Type B pancreatic cell (in vitro differentiated cells): ENCODE data around the gene DDHD1. TPM values are rescaled to one million over a fixed set of nuclear protein-coding genes. Genes with fewer than 3 reads are reported as not detected.

Experiments
- DNase-seq: peaks from one replicate; pipeline ENCODE4 v3.0.0; 2021; ENCODE audit warnings: mixed read lengths; ENCODE audit not compliant: unreplicated experiment; ENCODE audit errors: extremely low spot score
- H3K27ac Mint-ChIP-seq: 2 replicates; pipeline ENCODE4 v1.8.0; 2021; ENCODE audit warnings: mild to moderate bottlenecking, mixed read lengths
- H3K27me3 Mint-ChIP-seq: 2 replicates; pipeline ENCODE4 v1.8.0; 2021; ENCODE audit warnings: mixed read lengths
- H3K36me3 Mint-ChIP-seq: 2 replicates; pipeline ENCODE4 v1.8.0; 2021; ENCODE audit warnings: mixed read lengths
- H3K4me1 Mint-ChIP-seq: one replicate; pipeline ENCODE4 v1.8.0; 2021; ENCODE audit warnings: mixed read lengths; ENCODE audit not compliant: unreplicated experiment
- H3K4me3 Mint-ChIP-seq: 2 replicates; pipeline ENCODE4 v1.8.0; 2021; ENCODE audit warnings: mild to moderate bottlenecking, mixed read lengths
- H3K9me3 Mint-ChIP-seq: 2 replicates; pipeline ENCODE4 v1.8.0; 2021; ENCODE audit warnings: mixed read lengths
- total RNA-seq: library from RNA; stranded (reverse); gene quantifications from 2 replicates; pipeline ENCODE4 v1.2.1, GENCODE V29; 2021; ENCODE audit warnings: low replicate concordance
- TF ChIP-seq, protein P1 (sequence below): fragments of 200-600 bp; sonication (generic); conservative IDR thresholded peaks from 2 replicates; pipeline ENCODE4 v1.5.0; 2021; ENCODE audit warnings: antibody characterized with exemption, mild to moderate bottlenecking

Gene DDHD1
- total RNA-seq, 1 donor from 2014 or later, result 19.1 TPM

DNA sequence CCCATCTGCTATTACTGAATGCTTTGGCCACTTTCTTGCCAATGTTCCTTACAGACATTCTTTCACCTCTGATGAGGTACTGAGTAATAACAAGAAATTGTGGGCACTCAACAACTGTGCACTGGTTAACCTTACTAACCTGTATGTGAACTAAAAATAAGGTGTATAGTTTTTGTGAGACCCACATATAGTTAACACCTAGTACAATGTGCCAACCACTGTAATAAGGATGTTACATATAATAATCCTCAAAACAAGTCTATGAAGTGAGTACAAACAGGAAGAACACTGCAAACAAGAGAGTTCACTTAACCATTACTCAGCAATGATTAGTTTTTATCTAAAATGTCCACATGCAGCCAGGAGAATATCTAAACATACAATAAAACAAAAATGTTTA, 4.5 kb downstream of the DDHD1 start:
- Mint-ChIP-seq H3K4me1 (peaks cover 17% of the 10 kb centered on the region), H3K36me3 (no peaks in the 10 kb centered on the region), H3K4me3 (no peak overlapping the region), H3K27ac (no peak overlapping the region), H3K9me3 (peaks cover 9% of the 10 kb centered on the region), H3K27me3 (no peaks in the 10 kb centered on the region)
- DNase-seq, result no peak
- TF ChIP-seq, protein P1, sequence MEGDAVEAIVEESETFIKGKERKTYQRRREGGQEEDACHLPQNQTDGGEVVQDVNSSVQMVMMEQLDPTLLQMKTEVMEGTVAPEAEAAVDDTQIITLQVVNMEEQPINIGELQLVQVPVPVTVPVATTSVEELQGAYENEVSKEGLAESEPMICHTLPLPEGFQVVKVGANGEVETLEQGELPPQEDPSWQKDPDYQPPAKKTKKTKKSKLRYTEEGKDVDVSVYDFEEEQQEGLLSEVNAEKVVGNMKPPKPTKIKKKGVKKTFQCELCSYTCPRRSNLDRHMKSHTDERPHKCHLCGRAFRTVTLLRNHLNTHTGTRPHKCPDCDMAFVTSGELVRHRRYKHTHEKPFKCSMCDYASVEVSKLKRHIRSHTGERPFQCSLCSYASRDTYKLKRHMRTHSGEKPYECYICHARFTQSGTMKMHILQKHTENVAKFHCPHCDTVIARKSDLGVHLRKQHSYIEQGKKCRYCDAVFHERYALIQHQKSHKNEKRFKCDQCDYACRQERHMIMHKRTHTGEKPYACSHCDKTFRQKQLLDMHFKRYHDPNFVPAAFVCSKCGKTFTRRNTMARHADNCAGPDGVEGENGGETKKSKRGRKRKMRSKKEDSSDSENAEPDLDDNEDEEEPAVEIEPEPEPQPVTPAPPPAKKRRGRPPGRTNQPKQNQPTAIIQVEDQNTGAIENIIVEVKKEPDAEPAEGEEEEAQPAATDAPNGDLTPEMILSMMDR, result no peak

GRCh38 chr14:53147893-53148292, 5.2 kb downstream of the DDHD1 start:
- Mint-ChIP-seq H3K27me3 (no peaks in the 10 kb centered on the region), H3K4me3 (no peak overlapping the region), H3K9me3 (peaks cover 14% of the 10 kb centered on the region), H3K27ac (no peak overlapping the region), H3K4me1 (peaks cover 17% of the 10 kb centered on the region), H3K36me3 (peaks cover 5% of the 10 kb centered on the region)
- DNase-seq, result no peak
- TF ChIP-seq, protein P1, result no peak

- Mint-ChIP-seq H3K27me3 (no peaks in the 10 kb centered on the region), H3K9me3 (peaks cover 14% of the 10 kb centered on the region), H3K4me1 (peaks cover 17% of the 10 kb centered on the region), H3K27ac (no peak overlapping the region), H3K4me3 (no peak overlapping the region), H3K36me3 (peaks cover 5% of the 10 kb centered on the region)
- TF ChIP-seq, protein P1, result no peak
- no peak for DNase-seq
Measured at GRCh38 chr14:53147208-53147607, 5.9 kb downstream of the DDHD1 start.

DNA sequence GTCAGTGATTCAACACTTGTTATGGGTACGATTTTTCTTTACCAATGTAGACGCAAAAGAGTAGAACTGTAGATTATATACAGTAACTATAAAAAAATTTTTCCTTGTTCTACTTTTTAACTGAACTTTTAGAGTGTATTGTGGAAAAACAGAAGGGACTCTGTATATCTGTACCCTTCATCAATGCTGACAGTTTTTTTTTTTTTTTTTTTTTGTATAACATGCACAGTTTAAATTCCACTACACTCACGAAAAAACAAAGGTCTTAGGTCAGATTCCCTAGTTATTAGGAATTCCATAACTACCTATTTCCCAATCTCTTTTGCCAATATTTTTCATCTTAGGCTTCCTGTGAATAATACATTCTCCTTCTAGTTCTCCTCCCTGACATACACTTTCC, 6.4 kb downstream of the DDHD1 start:
- peaks cover 17% of the 10 kb centered on the region for H3K4me1 Mint-ChIP-seq
- TF ChIP-seq, protein P1, result no peak
- DNase-seq, result no peak
- no peak overlapping the region for H3K4me3 Mint-ChIP-seq
- H3K27me3 Mint-ChIP-seq, result no peaks in the 10 kb centered on the region
- H3K9me3 Mint-ChIP-seq, result peaks cover 14% of the 10 kb centered on the region
- peaks cover 5% of the 10 kb centered on the region for H3K36me3 Mint-ChIP-seq
- no peak overlapping the region for H3K27ac Mint-ChIP-seq

GRCh38 chr14:53144244-53144643, 8.9 kb downstream of the DDHD1 start:
- H3K27ac Mint-ChIP-seq, result no peak overlapping the region
- H3K4me3 Mint-ChIP-seq, result no peak overlapping the region
- peaks cover 18% of the 10 kb centered on the region for H3K36me3 Mint-ChIP-seq
- H3K27me3 Mint-ChIP-seq, result no peaks in the 10 kb centered on the region
- DNase-seq, result no peak
- peaks cover 21% of the 10 kb centered on the region for H3K9me3 Mint-ChIP-seq
- TF ChIP-seq, protein P1, result no peak
- H3K4me1 Mint-ChIP-seq, result no peaks in the 10 kb centered on the region

DNA sequence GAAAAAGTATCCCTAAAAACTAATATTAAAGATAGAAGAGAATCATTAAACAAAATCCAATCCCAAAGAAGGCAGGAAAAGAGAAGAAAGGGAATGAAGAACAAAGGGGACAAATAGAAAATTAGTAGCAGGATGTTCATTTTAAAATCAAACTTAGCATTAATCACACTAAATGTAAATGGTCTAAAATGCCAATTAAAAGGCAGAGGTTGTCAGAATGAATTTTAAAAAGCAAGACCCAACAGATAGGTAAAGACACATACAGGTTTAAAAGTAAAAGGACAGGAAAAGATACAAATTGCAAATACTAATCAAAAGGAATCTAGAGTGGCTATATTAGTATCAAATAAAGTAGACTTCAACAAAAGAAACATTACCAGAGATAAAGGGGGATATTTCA, 12.5 kb downstream of the DDHD1 start:
- Mint-ChIP-seq H3K27ac (no peak overlapping the region), H3K36me3 (peaks cover 34% of the 10 kb centered on the region), H3K4me3 (no peak overlapping the region), H3K27me3 (no peaks in the 10 kb centered on the region), H3K4me1 (no peaks in the 10 kb centered on the region), H3K9me3 (peaks cover 17% of the 10 kb centered on the region)
- DNase-seq, result no peak
- TF ChIP-seq, protein P1, result no peak
